ENCODE measurements around the gene ELP5.
A peak's percentile ranks its signal among the peaks of the same experiment; 100 is the strongest.

ELP5 gene

DNA sequence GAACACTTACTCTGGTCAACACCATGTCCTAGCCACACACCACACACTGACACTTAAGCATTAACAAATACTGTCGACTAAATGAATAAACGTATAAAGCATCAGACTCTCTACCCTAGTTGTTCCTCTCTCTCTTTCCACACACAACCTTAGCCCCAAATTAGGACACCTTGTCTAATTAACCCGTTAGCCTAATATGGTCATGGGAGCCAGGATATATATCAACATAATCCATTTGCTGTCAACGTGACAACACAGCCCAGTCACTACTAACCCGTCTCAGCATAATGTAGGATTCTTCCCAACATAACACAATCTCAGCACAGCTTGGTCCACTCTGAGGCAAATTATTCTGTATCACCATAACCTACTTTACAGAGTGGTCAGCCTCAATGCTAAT, 19.9 kb upstream of the ELP5 start:
- TF ChIP-seq ARNTL (CRISPR knock-in tag; IDR thresholded peaks at IDR 0.05; ENCODE audit: borderline replicate concordance, low read depth) (no peak), PPARA (CRISPR knock-in tag; IDR thresholded peaks at IDR 0.05; ENCODE audit: borderline replicate concordance) (no peak), BACH2 (CRISPR knock-in tag; IDR thresholded peaks at IDR 0.05; ENCODE audit: borderline replicate concordance) (no peak), GLIS3 (CRISPR knock-in tag; IDR thresholded peaks at IDR 0.05) (no peak), ZFP30 (CRISPR knock-in tag; IDR thresholded peaks at IDR 0.05) (no peak), ZFP3 (CRISPR knock-in tag; IDR thresholded peaks at IDR 0.05) (no peak), SNAI2 (CRISPR knock-in tag; IDR thresholded peaks at IDR 0.05) (no peak), TOX (CRISPR knock-in tag; IDR thresholded peaks at IDR 0.05; ENCODE audit: borderline replicate concordance) (no peak), ZC3H10 (CRISPR knock-in tag; IDR thresholded peaks at IDR 0.05) (no peak), ISL1 (CRISPR knock-in tag; IDR thresholded peaks at IDR 0.05) (no peak), TCF4 (CRISPR knock-in tag; IDR thresholded peaks at IDR 0.05; ENCODE audit: borderline replicate concordance) (no peak), ZNF70 (CRISPR knock-in tag; IDR thresholded peaks at IDR 0.05) (no peak), ESRRG (CRISPR knock-in tag; IDR thresholded peaks at IDR 0.05) (no peak)
- TF ChIP-seq, protein P1, sequence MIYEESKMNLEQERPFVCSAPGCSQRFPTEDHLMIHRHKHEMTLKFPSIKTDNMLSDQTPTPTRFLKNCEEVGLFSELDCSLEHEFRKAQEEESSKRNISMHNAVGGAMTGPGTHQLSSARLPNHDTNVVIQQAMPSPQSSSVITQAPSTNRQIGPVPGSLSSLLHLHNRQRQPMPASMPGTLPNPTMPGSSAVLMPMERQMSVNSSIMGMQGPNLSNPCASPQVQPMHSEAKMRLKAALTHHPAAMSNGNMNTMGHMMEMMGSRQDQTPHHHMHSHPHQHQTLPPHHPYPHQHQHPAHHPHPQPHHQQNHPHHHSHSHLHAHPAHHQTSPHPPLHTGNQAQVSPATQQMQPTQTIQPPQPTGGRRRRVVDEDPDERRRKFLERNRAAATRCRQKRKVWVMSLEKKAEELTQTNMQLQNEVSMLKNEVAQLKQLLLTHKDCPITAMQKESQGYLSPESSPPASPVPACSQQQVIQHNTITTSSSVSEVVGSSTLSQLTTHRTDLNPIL (CRISPR knock-in tag; IDR thresholded peaks at IDR 0.05; ENCODE audit: low read depth), result no peak
- TF ChIP-seq, protein P2, sequence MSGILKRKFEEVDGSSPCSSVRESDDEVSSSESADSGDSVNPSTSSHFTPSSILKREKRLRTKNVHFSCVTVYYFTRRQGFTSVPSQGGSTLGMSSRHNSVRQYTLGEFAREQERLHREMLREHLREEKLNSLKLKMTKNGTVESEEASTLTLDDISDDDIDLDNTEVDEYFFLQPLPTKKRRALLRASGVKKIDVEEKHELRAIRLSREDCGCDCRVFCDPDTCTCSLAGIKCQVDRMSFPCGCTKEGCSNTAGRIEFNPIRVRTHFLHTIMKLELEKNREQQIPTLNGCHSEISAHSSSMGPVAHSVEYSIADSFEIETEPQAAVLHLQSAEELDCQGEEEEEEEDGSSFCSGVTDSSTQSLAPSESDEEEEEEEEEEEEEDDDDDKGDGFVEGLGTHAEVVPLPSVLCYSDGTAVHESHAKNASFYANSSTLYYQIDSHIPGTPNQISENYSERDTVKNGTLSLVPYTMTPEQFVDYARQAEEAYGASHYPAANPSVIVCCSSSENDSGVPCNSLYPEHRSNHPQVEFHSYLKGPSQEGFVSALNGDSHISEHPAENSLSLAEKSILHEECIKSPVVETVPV (CRISPR knock-in tag; IDR thresholded peaks at IDR 0.05), result no peak
- TF ChIP-seq, protein P3, sequence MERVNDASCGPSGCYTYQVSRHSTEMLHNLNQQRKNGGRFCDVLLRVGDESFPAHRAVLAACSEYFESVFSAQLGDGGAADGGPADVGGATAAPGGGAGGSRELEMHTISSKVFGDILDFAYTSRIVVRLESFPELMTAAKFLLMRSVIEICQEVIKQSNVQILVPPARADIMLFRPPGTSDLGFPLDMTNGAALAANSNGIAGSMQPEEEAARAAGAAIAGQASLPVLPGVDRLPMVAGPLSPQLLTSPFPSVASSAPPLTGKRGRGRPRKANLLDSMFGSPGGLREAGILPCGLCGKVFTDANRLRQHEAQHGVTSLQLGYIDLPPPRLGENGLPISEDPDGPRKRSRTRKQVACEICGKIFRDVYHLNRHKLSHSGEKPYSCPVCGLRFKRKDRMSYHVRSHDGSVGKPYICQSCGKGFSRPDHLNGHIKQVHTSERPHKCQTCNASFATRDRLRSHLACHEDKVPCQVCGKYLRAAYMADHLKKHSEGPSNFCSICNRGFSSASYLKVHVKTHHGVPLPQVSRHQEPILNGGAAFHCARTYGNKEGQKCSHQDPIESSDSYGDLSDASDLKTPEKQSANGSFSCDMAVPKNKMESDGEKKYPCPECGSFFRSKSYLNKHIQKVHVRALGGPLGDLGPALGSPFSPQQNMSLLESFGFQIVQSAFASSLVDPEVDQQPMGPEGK (CRISPR knock-in tag; IDR thresholded peaks at IDR 0.05; ENCODE audit: borderline replicate concordance), result no peak
- TF ChIP-seq, protein P4, sequence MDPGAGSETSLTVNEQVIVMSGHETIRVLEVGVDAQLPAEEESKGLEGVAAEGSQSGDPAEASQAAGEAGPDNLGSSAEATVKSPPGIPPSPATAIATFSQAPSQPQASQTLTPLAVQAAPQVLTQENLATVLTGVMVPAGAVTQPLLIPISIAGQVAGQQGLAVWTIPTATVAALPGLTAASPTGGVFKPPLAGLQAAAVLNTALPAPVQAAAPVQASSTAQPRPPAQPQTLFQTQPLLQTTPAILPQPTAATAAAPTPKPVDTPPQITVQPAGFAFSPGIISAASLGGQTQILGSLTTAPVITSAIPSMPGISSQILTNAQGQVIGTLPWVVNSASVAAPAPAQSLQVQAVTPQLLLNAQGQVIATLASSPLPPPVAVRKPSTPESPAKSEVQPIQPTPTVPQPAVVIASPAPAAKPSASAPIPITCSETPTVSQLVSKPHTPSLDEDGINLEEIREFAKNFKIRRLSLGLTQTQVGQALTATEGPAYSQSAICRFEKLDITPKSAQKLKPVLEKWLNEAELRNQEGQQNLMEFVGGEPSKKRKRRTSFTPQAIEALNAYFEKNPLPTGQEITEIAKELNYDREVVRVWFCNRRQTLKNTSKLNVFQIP (CRISPR knock-in tag; IDR thresholded peaks at IDR 0.05; ENCODE audit: borderline replicate concordance, low read depth), result no peak
- no peak for ATAC-seq

DNA sequence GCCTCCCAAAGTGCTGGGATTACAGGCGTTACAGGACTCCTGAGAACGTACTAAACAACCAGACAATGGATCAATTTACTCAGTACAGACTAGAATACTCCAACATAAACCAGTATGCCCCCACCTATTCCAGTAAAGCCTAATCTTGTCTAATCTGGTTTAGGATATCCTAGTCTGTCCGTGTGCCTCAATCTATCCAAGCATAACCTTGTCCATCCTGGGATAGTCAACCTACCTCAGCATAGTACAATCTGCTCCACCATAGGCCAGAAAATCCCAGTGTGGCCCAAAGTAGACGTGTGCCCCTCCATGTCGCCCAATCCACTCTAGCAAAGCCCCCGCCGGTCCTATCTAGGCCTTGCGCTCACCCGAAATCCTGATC, 18.3 kb upstream of the ELP5 start:
- ATAC-seq, result peak; percentile 39

More for the DNA sequence above, 18.3 kb upstream of the ELP5 start:
- TF ChIP-seq, protein P1 (CRISPR knock-in tag; IDR thresholded peaks at IDR 0.05; ENCODE audit: low read depth), result no peak
- no peak for TF ChIP-seq BACH2 (CRISPR knock-in tag; IDR thresholded peaks at IDR 0.05; ENCODE audit: borderline replicate concordance)
- TF ChIP-seq ZFP3 (CRISPR knock-in tag; IDR thresholded peaks at IDR 0.05), result no peak
- no peak for TF ChIP-seq TOX (CRISPR knock-in tag; IDR thresholded peaks at IDR 0.05; ENCODE audit: borderline replicate concordance)
- TF ChIP-seq ZNF8 (CRISPR knock-in tag; IDR thresholded peaks at IDR 0.05), result no peak
- no peak for TF ChIP-seq RARB (CRISPR knock-in tag; IDR thresholded peaks at IDR 0.05)
- no peak for TF ChIP-seq OSR1 (CRISPR knock-in tag; IDR thresholded peaks at IDR 0.05)
- no peak for TF ChIP-seq ARNTL (CRISPR knock-in tag; IDR thresholded peaks at IDR 0.05; ENCODE audit: borderline replicate concordance, low read depth)
- TF ChIP-seq, protein P4 (CRISPR knock-in tag; IDR thresholded peaks at IDR 0.05; ENCODE audit: borderline replicate concordance, low read depth), result no peak
- TF ChIP-seq ISL1 (CRISPR knock-in tag; IDR thresholded peaks at IDR 0.05), result no peak; the same call in 1 of the 2 replicates
- TF ChIP-seq SNAI2 (CRISPR knock-in tag; IDR thresholded peaks at IDR 0.05), result no peak
- no peak for TF ChIP-seq ZFP30 (CRISPR knock-in tag; IDR thresholded peaks at IDR 0.05)
- TF ChIP-seq ESRRG (CRISPR knock-in tag; IDR thresholded peaks at IDR 0.05), result no peak

All from SK-N-SH treated with all-trans-retinoic acid at 6 μM for 48 hours (cell line).